DOHH2 (cell line): ENCODE measurements around the gene CNDP1.
"Not testable (repeated sequence)": the region's sequence is repeated elsewhere in the genome, so short reads cannot be mapped to it uniquely, and the experiment has no call there.

Experiments
- H3F3A ChIP-seq: fragments of 200-600 bp; sonication (generic), shearing (Covaris generic); 2 replicates; pipeline ENCODE4 v1.6.0; 2016; ENCODE audit warnings: antibody characterized with exemption, mild to moderate bottlenecking; ENCODE audit not compliant: control insufficient read depth, insufficient read depth
- H3K27ac ChIP-seq: fragments of 200-600 bp; sonication (generic); 2 replicates; pipeline ENCODE4 v1.5.1; 2014; ENCODE audit warnings: low read depth, mild to moderate bottlenecking, low read length, moderate library complexity
- H3K27me3 ChIP-seq: fragments of 200-600 bp; sonication (generic); 2 replicates; pipeline ENCODE4 v1.6.1; 2014; ENCODE audit warnings: mild to moderate bottlenecking, low read length, mixed read lengths; ENCODE audit not compliant: control insufficient read depth
- H3K36me3 ChIP-seq: fragments of 200-600 bp; sonication (generic); 2 replicates; pipeline ENCODE4 v1.6.1; 2014; ENCODE audit warnings: mild to moderate bottlenecking, low read length, moderate library complexity, mixed read lengths; ENCODE audit not compliant: control insufficient read depth
- H3K4me1 ChIP-seq: fragments of 200-600 bp; sonication (generic); 2 replicates; pipeline ENCODE4 v1.6.1; 2014; ENCODE audit warnings: mild to moderate bottlenecking, low read length, mixed read lengths; ENCODE audit not compliant: control insufficient read depth
- H3K4me2 ChIP-seq: fragments of 200-600 bp; sonication (generic); 2 replicates; pipeline ENCODE4 v1.6.0; 2014; ENCODE audit warnings: mild to moderate bottlenecking, low read length, moderate library complexity
- H3K4me3 ChIP-seq: fragments of 200-600 bp; sonication (generic); 2 replicates; pipeline ENCODE4 v1.5.1; 2014; ENCODE audit warnings: mild to moderate bottlenecking, low read length, mixed read lengths
- H3K79me2 ChIP-seq: fragments of 200-600 bp; sonication (generic); 2 replicates; pipeline ENCODE4 v1.6.1; 2014; ENCODE audit warnings: mild to moderate bottlenecking, low read length, mixed read lengths; ENCODE audit not compliant: control insufficient read depth
- H3K9me2 ChIP-seq: fragments of 200-600 bp; sonication (generic); replicated peaks from 2 replicates; pipeline ENCODE4 v1.6.1; 2014; ENCODE audit warnings: mild to moderate bottlenecking, low read length, mixed read lengths; ENCODE audit not compliant: control insufficient read depth
- H3K9me3 ChIP-seq: fragments of 200-600 bp; sonication (generic); 2 replicates; pipeline ENCODE4 v1.6.1; 2014; ENCODE audit warnings: antibody characterized with exemption, low read length, mixed read lengths; ENCODE audit not compliant: control insufficient read depth, insufficient read depth
- H4K20me1 ChIP-seq: fragments of 200-600 bp; sonication (generic); 2 replicates; pipeline ENCODE4 v1.6.0; 2014; ENCODE audit warnings: low read depth, mild to moderate bottlenecking, antibody characterized with exemption, low read length, moderate library complexity; ENCODE audit not compliant: control insufficient read depth, insufficient read depth
- CTCF ChIP-seq: fragments of 200-600 bp; sonication (generic); IDR thresholded peaks from one replicate; pipeline ENCODE4 v1.5.1; 2014; ENCODE audit warnings: antibody characterized with exemption, mild to moderate bottlenecking, low read depth, low read length; ENCODE audit not compliant: poor library complexity, severe bottlenecking
- EZH2phosphoT487 ChIP-seq: fragments of 200-600 bp; sonication (generic); IDR thresholded peaks from 2 replicates; pipeline ENCODE4 v1.6.1; 2017; ENCODE audit warnings: borderline replicate concordance, mild to moderate bottlenecking, antibody characterized with exemption, low read length, moderate library complexity, mixed read lengths

Gene CNDP1

GRCh38 chr18:74522635-74523548 lies 11.4 kb upstream of the CNDP1 start:
- no peak overlapping the region for H3K4me2 ChIP-seq
- H3K36me3 ChIP-seq: peaks cover 28% of the 10 kb centered on the region
- TF ChIP-seq EZH2phosphoT487 (no peak), CTCF (no peak)
- no peaks in the 10 kb centered on the region for H3K4me1 ChIP-seq
- no peaks in the 10 kb centered on the region for H4K20me1 ChIP-seq
- H3F3A ChIP-seq: no peaks in the 10 kb centered on the region
- no peaks in the 10 kb centered on the region for H3K9me3 ChIP-seq
- H3K27ac ChIP-seq: no peak overlapping the region
- no peaks in the 10 kb centered on the region for H3K9me2 ChIP-seq
- H3K27me3 ChIP-seq: 0 out of 2 replicates have a peak, but pooled peaks cover 2% of the 10 kb centered on the region
- no peak overlapping the region for H3K4me3 ChIP-seq
- no peaks in the 10 kb centered on the region for H3K79me2 ChIP-seq

- Histone ChIP-seq H3K27me3 (0 out of 2 replicates have a peak, but pooled peaks cover 2% of the 10 kb centered on the region), H4K20me1 (no peaks in the 10 kb centered on the region), H3K4me3 (no peak overlapping the region), H3K36me3 (peaks cover 19% of the 10 kb centered on the region), H3K4me1 (no peaks in the 10 kb centered on the region), H3K9me3 (no peaks in the 10 kb centered on the region), H3K79me2 (no peaks in the 10 kb centered on the region), H3K4me2 (no peak overlapping the region), H3K9me2 (no peaks in the 10 kb centered on the region), H3K27ac (no peak overlapping the region), H3F3A (no peaks in the 10 kb centered on the region)
- TF ChIP-seq CTCF: no peak
- TF ChIP-seq EZH2phosphoT487: no peak
Observed at GRCh38 chr18:74524097-74524496, 10.2 kb upstream of the CNDP1 start.

DNA sequence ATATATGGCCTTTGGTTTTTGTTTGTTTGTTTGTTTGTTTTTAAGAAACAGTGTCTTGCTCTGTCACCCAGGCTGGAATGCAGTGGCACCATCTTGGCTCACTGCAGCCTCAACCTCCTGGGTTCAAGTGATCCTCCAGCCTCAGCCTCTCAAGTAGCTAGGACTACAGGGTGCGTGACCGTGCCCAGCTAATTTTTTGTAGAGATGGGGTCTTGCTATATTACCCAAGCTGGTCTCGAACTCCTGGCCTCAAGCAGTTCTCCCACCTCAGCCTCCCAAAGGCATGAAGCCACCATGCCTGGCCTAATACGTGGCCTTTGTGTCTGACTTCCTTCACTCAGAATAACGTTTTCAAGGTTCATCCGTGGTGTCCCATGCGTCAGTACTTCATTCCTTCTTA lies 9.4 kb upstream of the CNDP1 start:
- not testable (repeated sequence) for H3K79me2 ChIP-seq, H3K4me2 ChIP-seq, H3K9me2 ChIP-seq, H3K27me3 ChIP-seq, H3K4me3 ChIP-seq, H3K4me1 ChIP-seq, H3F3A ChIP-seq, H4K20me1 ChIP-seq, H3K27ac ChIP-seq, H3K9me3 ChIP-seq
- H3K36me3 ChIP-seq: peaks cover 11% of the 10 kb centered on the region

DNA sequence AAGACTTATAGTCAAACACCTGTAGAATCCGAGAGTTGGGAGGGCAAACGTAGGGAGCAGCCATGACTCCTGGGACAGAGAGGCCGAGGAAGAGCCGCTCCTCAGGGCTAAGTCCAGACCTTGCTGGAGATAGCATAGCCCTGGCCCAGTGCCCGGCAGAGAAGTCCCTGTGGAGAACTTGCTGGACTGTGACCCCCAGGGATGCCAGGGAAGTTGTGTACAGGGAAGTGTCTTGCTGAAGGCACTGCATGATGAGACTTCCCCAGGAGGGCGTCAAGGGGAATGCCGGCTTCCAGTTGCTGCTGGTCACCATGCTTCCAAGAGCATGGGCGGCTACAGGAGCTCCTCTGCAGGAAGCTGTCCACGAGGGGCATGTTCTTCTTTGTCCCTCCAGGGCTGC lies 8.6 kb upstream of the CNDP1 start:
- H3K4me1 ChIP-seq: no peaks in the 10 kb centered on the region
- TF ChIP-seq CTCF (no peak), EZH2phosphoT487 (no peak)

More for the DNA sequence above, 8.6 kb upstream of the CNDP1 start:
- peaks cover 2% of the 10 kb centered on the region for H3K36me3 ChIP-seq
- H4K20me1 ChIP-seq: no peaks in the 10 kb centered on the region
- no peak overlapping the region for H3K4me3 ChIP-seq
- H3K27me3 ChIP-seq: 0 out of 2 replicates have a peak, but pooled peaks cover 2% of the 10 kb centered on the region
- H3F3A ChIP-seq: no peaks in the 10 kb centered on the region
- no peak overlapping the region for H3K4me2 ChIP-seq
- no peaks in the 10 kb centered on the region for H3K9me3 ChIP-seq
- no peak overlapping the region for H3K27ac ChIP-seq
- H3K79me2 ChIP-seq: no peaks in the 10 kb centered on the region
- H3K9me2 ChIP-seq: no peaks in the 10 kb centered on the region
